ENCODE measurements around the gene PPP6R2.

- TF ChIP-seq FOSB (CRISPR knock-in tag; IDR thresholded peaks at IDR 0.05) (no peak), ZFP36 (IDR thresholded peaks at IDR 0.05; ENCODE audit: borderline replicate concordance, partially characterized antibody) (no peak), MAX (IDR thresholded peaks at IDR 0.05) (no peak), POLR2A (IDR thresholded peaks at IDR 0.05; ENCODE audit: low read length) (no peak), CTCF (IDR thresholded peaks at IDR 0.05) (no peak), EP300 (IDR thresholded peaks at IDR 0.05) (no peak), MAZ (IDR thresholded peaks at IDR 0.05; ENCODE audit: borderline replicate concordance, low read depth, low read length) (no peak), KDM5A (IDR thresholded peaks at IDR 0.05) (no peak), SMC3 (IDR thresholded peaks at IDR 0.05) (no peak), PBX3 (IDR thresholded peaks at IDR 0.05) (no peak)
These were observed 80.8 kb downstream of the PPP6R2 start for GRCh38 chr22:50423956-50424355.

Measured in A549 (cell line).